K562 (cell line): ENCODE data around the gene UFSP1. TPM values are rescaled to one million over a fixed set of nuclear protein-coding genes. Genes with fewer than 3 reads are reported as not detected.

Experiments
- ATAC-seq: fragments of 200-7000 bp; cut with Tn5 transposase; 3 replicates; pipeline ENCODE4 v1.9.1; 2020; ENCODE audit warnings: moderate library complexity
- BruUV-seq: library from RNA; stranded (reverse); fragments of 400-500 nt; replicated peaks from 2 replicates; lab custom pipeline; 2021; lab: Mats Ljungman, UMichigan
- CTCF ChIA-PET: fragments of 300-600 bp; formaldehyde crosslinking; extraction: SDS; loops from one replicate; lab custom pipeline; 2021; ENCODE audit warnings: low intra/inter-chr PET ratio; lab: Yijun Ruan, JAX
- POLR2A ChIA-PET: fragments of 300-600, 350-650 bp; sonication (Branson Sonifier 250); formaldehyde crosslinking; extraction: SDS; loops from one replicate; lab custom pipeline; 2021; ENCODE audit warnings: antibody characterized with exemption, inconsistent platforms; lab: Yijun Ruan, JAX
- DNase-seq, 4 experiments: peaks; one replicate each; pipeline versions ENCODE4 v3.0.0 to v3.0.0-alpha.2; 2011 to 2018; ENCODE audit warnings: low spot score in 3 of 4, mixed read lengths in 3 of 4; ENCODE audit errors: extremely low read depth in 1 of 4
- FAIRE-seq: peaks from 2 replicates; lab custom pipeline; 2011; peaks lifted over from hg19 to GRCh38; lab: Jason Lieb, UNC
- H2AFZ ChIP-seq: 2 replicates; pipeline ENCODE4 v1.6.0; 2011; ENCODE audit warnings: low read depth, low read length, control low read depth, inconsistent platforms
- H3K27ac ChIP-seq: fragments of 200-600 bp; 3 replicates; pipeline ENCODE4 v1.8.0; 2011; ENCODE audit warnings: low read depth, mild to moderate bottlenecking, control low read depth, inconsistent platforms, low read length, moderate library complexity, mixed read lengths; ENCODE audit errors: extremely low read depth
- H3K27me3 ChIP-seq, 2 experiments: fragments of 300-600 bp in 1 of 2; 2 replicates in 1 of 2; 3 replicates in 1 of 2; pipeline versions ENCODE4 v1.6.0 to v1.8.0; 2011; ENCODE audit warnings: inconsistent platforms in 2 of 2, low read length in 2 of 2, mild to moderate bottlenecking in 1 of 2, mixed read lengths in 1 of 2, moderate library complexity in 1 of 2; ENCODE audit not compliant: control insufficient read depth in 2 of 2, insufficient read depth in 2 of 2
- H3K36me3 ChIP-seq: fragments of 300-600 bp; 3 replicates; pipeline ENCODE4 v1.8.0; 2011; ENCODE audit warnings: mild to moderate bottlenecking, low read length, inconsistent platforms; ENCODE audit not compliant: control insufficient read depth, insufficient read depth
- H3K4me1 ChIP-seq, 2 experiments: fragments of 200-600 bp in 1 of 2; replicated peaks in 1 of 2; 2 replicates in 1 of 2; 3 replicates in 1 of 2; pipeline versions ENCODE4 v1.5.1 to v1.8.0; 2011; ENCODE audit warnings: inconsistent platforms in 2 of 2, low read length in 2 of 2, mild to moderate bottlenecking in 1 of 2, mixed read lengths in 1 of 2, moderate library complexity in 1 of 2; ENCODE audit not compliant: control insufficient read depth in 2 of 2, insufficient read depth in 2 of 2
- H3K4me2 ChIP-seq: 2 replicates; pipeline ENCODE4 v1.6.1; 2011; ENCODE audit warnings: low read length, control low read depth, inconsistent platforms, mixed read lengths; ENCODE audit not compliant: insufficient read depth
- H3K4me3 ChIP-seq: fragments of 200-600 bp; sonication (generic), shearing (Covaris generic); 2 replicates; pipeline ENCODE4 v1.5.1; 2016; ENCODE audit warnings: control low read depth, inconsistent platforms
- H3K79me2 ChIP-seq: fragments of 200-600 bp; 3 replicates; pipeline ENCODE4 v1.8.0; 2011; ENCODE audit warnings: low read length, inconsistent platforms; ENCODE audit not compliant: control insufficient read depth, insufficient read depth
- H3K9ac ChIP-seq, 2 experiments: 2 replicates each; pipeline versions ENCODE4 v1.6.0 to v1.6.1; 2011; ENCODE audit warnings: low read depth in 2 of 2, low read length in 2 of 2, control low read depth in 1 of 2, inconsistent platforms in 1 of 2, mild to moderate bottlenecking in 1 of 2, mixed read lengths in 1 of 2; ENCODE audit not compliant: insufficient read depth in 1 of 2
- H3K9me1 ChIP-seq: one replicate; pipeline ENCODE4 v1.6.0; 2011; ENCODE audit warnings: inconsistent platforms, mild to moderate bottlenecking, low read length, moderate library complexity; ENCODE audit not compliant: control insufficient read depth, insufficient read depth
- H3K9me3 ChIP-seq: replicated peaks from 2 replicates; pipeline ENCODE4 v1.5.1; 2011; ENCODE audit warnings: low read depth, low read length, inconsistent platforms; ENCODE audit not compliant: control insufficient read depth, insufficient read depth
- H4K20me1 ChIP-seq: replicated peaks from 2 replicates; pipeline ENCODE4 v1.6.1; 2011; ENCODE audit warnings: low read length, inconsistent platforms, mixed read lengths; ENCODE audit not compliant: control insufficient read depth, insufficient read depth
- ARID1B ChIP-seq: fragments of 450-650 bp; IDR thresholded peaks from 2 replicates; pipeline ENCODE4 v1.6.1; 2016; ENCODE audit warnings: antibody characterized with exemption, mild to moderate bottlenecking, inconsistent platforms
- GTF2E2 ChIP-seq: fragments of 200-800 bp; sonication (Bioruptor generic); IDR thresholded peaks from 2 replicates; pipeline ENCODE4 v1.6.1; 2016; ENCODE audit warnings: missing genetic modification characterization, missing compliant biosample characterization
- HMG20A ChIP-seq: fragments of 450-650 bp; formaldehyde crosslinking; conservative IDR thresholded peaks from 2 replicates; pipeline ENCODE4 v1.4.0; 2020; ENCODE audit warnings: mild to moderate bottlenecking, mixed read lengths
- RBM14 ChIP-seq: fragments of 200-400 bp; formaldehyde crosslinking; IDR thresholded peaks from 2 replicates; pipeline ENCODE4 v1.6.1; 2018; ENCODE audit warnings: low read depth, mild to moderate bottlenecking, low read length, moderate library complexity, borderline replicate concordance; ENCODE audit not compliant: insufficient read depth
- ZC3H4 ChIP-seq: sonication (generic); formaldehyde crosslinking; IDR thresholded peaks from 2 replicates; pipeline ENCODE4 v1.9.0; 2021; ENCODE audit warnings: missing genetic modification reagents, borderline replicate concordance
- ZFP30 ChIP-seq: fragments of 250-450 bp; sonication (Bioruptor Pico); IDR thresholded peaks from 2 replicates; pipeline ENCODE4 v1.8.0; 2022; ENCODE audit warnings: moderate library complexity, mild to moderate bottlenecking, inconsistent platforms, borderline replicate concordance
- ZNF518B ChIP-seq: fragments of 250-450 bp; sonication (Bioruptor Pico); IDR thresholded peaks from 2 replicates; pipeline ENCODE4 v1.5.0; 2021; ENCODE audit warnings: mild to moderate bottlenecking, moderate library complexity
- ZNF589 ChIP-seq: fragments of 200-800 bp; sonication (Bioruptor generic); IDR thresholded peaks from 2 replicates; pipeline ENCODE4 v1.6.1; 2016; ENCODE audit warnings: low read depth, missing genetic modification characterization, missing compliant biosample characterization
- WGBS: fragments of 100-300 bp; shearing (Covaris generic); methylation state at CpG from one replicate; pipeline ENCODE4 v1.1.6; 2016; ENCODE audit warnings: low coverage, mixed read lengths; ENCODE audit not compliant: insufficient coverage; ENCODE audit errors: missing lambda C conversion rate; 5-methylcytosine and 5-hydroxymethylcytosine counted together
- in situ Hi-C: fragments of 300-500 bp; cut with MboI; formaldehyde crosslinking; loops from 4 replicates; pipeline ENCODE4 v1.15.0; 2018; ENCODE audit warnings: inconsistent platforms, mixed read lengths
- intact Hi-C: fragments of 100-400 bp; cut with micrococcal nuclease; formaldehyde crosslinking; loops from 2 replicates; pipeline ENCODE4 v1.14.2; 2022
- polyA plus RNA-seq, 8 experiments: library from polyadenylated mRNA; depleted of rRNA in 4 of 8; stranded (reverse) in 5 of 8; unstranded in 3 of 8; fragments of >200 nt; fragmentation: Nextera tagmentation in 2 of 8; fragmentation: Illumina TruSeq in 1 of 8; extraction: Ambion mirVana in 2 of 8; extraction: Trizol in 1 of 8; gene quantifications; 2 replicates each; pipeline versions ENCODE4 v1.2.1 to v1.2.3, GENCODE V29; 2011 to 2014; ENCODE audit warnings: inconsistent platforms in 1 of 8, missing spikeins in 1 of 8
- total RNA-seq, 7 experiments: library from RNA; depleted of rRNA in 6 of 7; stranded (reverse); fragments of >200 nt in 6 of 7; fragmentation: Illumina TruSeq in 2 of 7; extraction: Trizol in 2 of 7; gene quantifications; 2 replicates each; pipeline versions ENCODE4 v1.2.1 to v1.2.3, GENCODE V29; 2011 to 2021; ENCODE audit warnings: low replicate concordance in 1 of 7

The UFSP1 gene
- total and polyA plus RNA-seq, 9 of the 15 experiments (the other 6 are each of a cell fraction or from before 2014, with no cell fraction given): 0.50 to 18.8 (median 2.1) TPM

DNA sequence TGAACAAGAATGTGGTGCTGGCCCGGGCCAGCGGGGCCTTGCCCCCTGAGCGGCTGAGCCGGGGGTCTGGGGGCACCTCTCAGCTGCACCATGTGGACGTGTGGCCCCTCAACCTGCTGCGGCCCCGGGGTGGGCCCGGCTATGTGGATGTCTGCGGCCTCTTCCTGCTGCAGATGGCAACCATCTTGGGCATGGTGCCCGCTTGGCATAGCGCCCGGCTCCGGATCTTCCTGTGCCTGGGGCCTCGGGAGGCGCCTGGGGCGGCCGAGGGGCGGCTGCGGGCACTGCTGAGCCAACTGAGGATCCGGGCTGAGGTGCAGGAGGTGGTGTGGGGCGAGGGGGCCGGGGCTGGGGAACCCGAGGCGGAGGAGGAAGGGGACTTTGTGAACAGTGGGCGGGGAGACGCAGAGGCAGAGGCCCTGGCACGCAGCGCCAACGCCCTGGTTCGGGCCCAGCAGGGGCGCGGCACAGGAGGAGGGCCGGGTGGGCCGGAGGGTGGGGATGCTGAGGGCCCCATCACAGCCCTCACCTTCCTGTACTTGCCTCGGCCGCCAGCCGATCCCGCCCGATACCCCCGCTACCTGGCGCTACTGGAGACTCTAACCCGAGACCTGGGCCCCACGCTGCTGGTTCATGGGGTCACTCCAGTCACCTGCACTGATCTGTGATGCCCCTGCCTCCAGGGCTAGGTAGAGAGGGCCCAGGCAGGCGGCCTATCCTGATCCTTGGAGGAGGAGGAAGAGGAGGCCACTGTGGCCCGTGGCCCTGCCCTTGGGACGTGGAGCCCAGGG is 23.4 kb downstream of the UFSP1 start (continued):
- 0 out of 2 replicates have a peak, but pooled peaks have one; percentile 73 for TF ChIP-seq RBM14
- TF ChIP-seq ZNF589 (CRISPR knock-in tag): no peak
- TF ChIP-seq ZC3H4 (CRISPR knock-in tag): no peak

DNA sequence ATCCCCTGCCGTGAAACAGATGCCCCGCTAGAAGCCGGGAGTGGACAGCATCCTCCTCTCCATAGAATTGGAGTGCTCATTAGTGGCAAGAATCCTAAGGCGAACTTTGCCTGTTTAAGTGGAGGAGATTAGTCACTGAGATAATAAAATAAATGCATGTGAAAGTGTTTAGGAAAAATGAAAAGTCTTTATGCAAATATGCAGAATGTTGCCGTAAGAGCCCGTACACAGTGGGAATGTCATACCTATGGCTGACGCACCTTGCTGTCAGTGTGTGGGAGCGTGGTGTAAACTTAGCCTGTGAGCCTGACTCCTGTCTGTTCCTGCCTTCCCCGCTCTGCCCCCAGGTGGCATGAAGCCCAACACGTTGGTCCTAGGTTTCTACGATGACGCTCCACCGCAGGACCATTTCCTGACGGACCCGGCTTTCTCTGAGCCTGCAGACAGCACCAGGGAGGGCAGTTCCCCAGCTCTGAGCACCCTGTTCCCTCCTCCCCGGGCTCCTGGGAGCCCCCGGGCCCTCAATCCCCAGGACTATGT is 24.1 kb downstream of the UFSP1 start:
- Histone ChIP-seq H4K20me1 (no peaks in the 10 kb centered on the region), H2AFZ (no peak overlapping the region), H3K79me2 (peaks cover 28% of the 10 kb centered on the region), H3K4me3 (no peak overlapping the region), H3K27ac (no peak overlapping the region), H3K36me3 (peaks cover 40% of the 10 kb centered on the region; the same call in 2 of the 3 replicates), H3K27me3 (no peaks in the 10 kb centered on the region; a peak in 1 of 5 replicates), H3K9ac (peak overlapping the region in 1 of 2 experiments; percentile 78; a peak in 2 of 4 replicates), H3K4me1 (peaks cover 18 to 55% of the 10 kb centered on the region in 2 experiments), H3K4me2 (no peak overlapping the region), H3K9me3 (no peaks in the 10 kb centered on the region), H3K9me1 (no peaks in the 10 kb centered on the region)
- ChIA-PET CTCF (interaction anchor here (0.6 kb wide), 1 partner anchor 171 kb away, joined by 3 read pairs; the partner anchor contains the start of gene GIGYF1), POLR2A (interaction anchor here (0.6 kb wide), 1 partner anchor 46 kb away, joined by 3 read pairs; no protein-coding TSS in a partner anchor)
- no peak for DNase-seq
- FAIRE-seq: no peak
- in situ Hi-C loops (no loop called here), intact Hi-C loops (no loop called here)
- WGBS: 93% methylated on average over 15 of the region's 17 CpGs
- TF ChIP-seq ZFP30 (CRISPR knock-in tag) (no peak), GTF2E2 (tag) (no peak), ZNF518B (CRISPR knock-in tag) (no peak), ARID1B (no peak), HMG20A (CRISPR knock-in tag) (no peak)
- no peak for ATAC-seq
- BruUV-seq: no TSS peak
